Embryonic facial prominence (tissue), 1 donor: ENCODE results near the gene HBEGF.

ENCODE experiments used
- DNase-seq: peaks from one replicate; pipeline ENCODE4 v3.0.0-alpha.2; 2016; ENCODE audit errors: extremely low spot score

The HBEGF gene

GRCh38 chr5:140346348-140347221 is at the start of gene HBEGF:
TSS of gene HBEGF (minus strand) at chr5:140346603. CDS start at chr5:140346328, 275 bp downstream.
- DNase-seq, result no peak

- DNase-seq, result no peak
These were observed 47.3 kb upstream of the HBEGF start for GRCh38 chr5:140393738-140394137.

- no peak for DNase-seq
These were observed 45.3 kb upstream of the HBEGF start for GRCh38 chr5:140391732-140392131.

DNA sequence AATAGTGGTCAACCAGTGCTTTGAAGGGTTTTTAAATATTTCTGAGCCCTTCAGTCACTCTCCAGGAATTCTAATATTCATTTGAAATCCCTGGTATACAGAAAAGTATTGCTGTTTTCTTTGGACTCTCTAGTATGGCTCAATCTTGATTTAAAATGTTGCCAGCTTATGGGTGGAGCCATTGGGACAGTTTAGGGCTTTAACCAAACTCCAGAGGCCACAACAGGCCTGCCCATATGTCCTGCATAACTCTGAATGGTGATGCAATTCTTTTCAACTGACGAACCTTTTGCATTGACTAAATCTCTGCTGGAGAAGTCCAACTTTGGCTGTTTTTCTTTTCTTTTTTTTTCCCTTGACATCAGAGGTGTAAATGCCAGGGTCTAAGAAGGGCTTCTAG is 44.9 kb upstream of the HBEGF start:
- no peak for DNase-seq

DNA sequence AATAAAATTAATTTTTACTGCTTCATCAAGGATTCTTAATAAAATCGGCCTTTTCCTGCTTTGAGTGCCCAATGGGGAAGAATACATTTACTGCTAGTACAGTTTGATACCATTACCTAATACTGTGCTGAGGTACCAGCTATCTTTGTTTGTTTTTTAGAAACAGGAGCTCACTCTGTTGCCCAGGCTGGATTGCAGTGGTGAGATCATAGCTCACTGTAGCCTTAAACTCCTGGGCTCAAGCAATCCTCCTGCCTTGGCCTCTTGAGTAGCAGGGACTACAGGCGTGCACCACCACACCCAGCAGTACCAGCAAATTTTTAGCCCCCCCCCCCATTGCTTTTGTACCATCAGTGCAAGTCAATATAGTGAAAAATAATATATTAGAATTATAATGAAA is 41.6 kb upstream of the HBEGF start:
- DNase-seq, result no peak

DNA sequence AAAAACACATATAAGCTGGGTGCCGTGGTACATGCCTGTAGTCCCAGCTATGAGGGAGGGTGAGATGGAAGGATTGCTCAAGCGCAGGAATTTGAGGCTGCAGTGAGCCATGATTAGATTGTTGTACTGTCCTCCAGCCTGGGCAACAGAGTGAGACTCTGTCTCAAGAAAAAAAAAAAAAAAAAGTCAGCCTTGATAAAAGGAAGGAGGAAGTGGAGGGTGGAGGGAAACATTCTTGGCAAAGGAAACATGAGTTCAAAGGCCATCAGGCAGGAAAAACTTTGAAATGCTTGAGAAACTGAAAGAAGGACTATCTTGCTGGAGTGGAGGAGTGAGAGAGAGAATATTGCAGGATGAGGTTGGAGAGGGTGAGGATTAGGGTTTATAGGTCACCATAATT is 36.9 kb upstream of the HBEGF start:
- no peak for DNase-seq

GRCh38 chr5:140382866-140383265 is 36.5 kb upstream of the HBEGF start:
- no peak for DNase-seq

DNA sequence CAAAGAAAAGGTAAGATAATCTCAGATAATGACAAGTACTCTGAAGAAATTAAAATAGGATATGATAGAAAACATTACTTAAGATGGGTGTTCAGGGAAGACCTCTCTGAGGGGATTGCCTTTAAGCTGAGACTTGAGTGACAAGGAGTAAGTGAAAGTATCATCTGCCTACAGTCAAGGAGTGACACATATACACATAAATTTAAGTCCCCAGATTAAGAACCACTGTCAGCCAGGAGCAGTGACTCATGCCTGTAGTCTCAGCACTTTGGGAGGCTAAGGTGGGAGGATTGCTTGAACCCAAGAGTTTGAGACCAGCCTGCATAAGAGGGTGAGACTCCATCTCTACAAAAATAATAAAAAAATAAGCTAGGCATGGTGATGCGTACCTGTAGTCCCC is 35.6 kb upstream of the HBEGF start:
- DNase-seq, result no peak

- no peak for DNase-seq
These were observed 34.9 kb upstream of the HBEGF start for GRCh38 chr5:140381351-140381750.

DNA sequence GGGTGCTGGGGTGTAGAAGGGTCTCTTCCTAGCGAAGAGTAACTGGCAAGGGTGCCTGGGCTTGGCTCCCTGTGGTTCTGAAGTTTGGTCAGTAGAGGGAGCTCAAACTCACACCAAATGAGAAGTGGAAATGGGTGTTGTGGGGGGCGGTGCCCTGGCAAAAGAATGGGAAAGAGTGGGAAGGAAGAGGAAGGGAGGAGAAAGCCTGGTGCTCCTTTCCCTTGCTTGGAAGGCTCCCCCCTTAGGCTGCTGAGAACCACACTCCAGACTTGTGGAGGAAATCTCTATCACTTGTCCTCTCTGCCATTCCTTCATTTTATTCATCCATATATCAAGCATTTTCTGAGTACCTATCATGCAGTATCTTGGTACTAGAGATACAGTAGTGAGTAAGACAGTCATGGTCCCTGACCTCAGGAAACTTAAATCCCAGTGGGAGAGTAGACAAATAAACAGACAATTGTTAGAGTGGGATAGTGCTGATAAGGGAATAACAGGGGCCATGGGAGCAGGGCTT is 26.6 kb upstream of the HBEGF start:
- DNase-seq, result no peak

DNA sequence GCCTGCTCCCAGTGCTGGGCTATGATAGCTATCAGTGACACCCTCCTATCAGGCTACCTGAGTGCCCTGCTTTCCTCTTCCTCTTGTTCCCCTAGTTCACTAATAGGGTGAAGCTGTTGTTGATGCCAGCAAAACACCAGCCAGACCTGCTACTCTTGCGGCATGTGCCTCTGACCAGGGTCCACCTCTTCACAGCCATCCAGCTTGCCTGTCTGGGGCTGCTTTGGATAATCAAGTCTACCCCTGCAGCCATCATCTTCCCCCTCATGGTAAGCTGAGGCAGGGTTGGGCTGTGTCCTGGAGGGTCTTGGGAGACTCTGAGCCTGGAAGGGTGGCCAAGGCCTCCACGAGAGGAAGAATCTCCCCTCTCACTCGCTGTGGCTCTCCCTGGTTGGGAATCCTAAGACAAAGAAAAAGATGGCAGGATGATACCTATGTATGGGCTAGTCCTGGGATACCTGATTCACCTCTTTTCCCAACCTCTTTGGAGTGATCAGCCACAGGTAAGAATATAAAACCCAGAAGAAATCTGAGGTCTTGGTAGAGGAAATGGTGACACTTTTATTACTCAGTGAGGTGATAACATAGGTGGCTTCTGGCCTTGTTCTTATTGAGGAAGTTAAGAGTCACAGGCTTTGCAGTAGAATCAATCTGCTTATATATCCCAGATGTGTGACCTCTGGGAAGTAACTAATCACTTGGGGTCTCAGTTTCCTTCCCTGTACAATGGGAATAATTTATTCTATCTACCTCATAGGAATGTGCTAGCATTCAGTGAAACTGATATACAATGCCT is 25.2 kb upstream of the HBEGF start:
- no peak for DNase-seq

- no peak for DNase-seq
These were observed 21.0 kb upstream of the HBEGF start for GRCh38 chr5:140367256-140368013.

DNA sequence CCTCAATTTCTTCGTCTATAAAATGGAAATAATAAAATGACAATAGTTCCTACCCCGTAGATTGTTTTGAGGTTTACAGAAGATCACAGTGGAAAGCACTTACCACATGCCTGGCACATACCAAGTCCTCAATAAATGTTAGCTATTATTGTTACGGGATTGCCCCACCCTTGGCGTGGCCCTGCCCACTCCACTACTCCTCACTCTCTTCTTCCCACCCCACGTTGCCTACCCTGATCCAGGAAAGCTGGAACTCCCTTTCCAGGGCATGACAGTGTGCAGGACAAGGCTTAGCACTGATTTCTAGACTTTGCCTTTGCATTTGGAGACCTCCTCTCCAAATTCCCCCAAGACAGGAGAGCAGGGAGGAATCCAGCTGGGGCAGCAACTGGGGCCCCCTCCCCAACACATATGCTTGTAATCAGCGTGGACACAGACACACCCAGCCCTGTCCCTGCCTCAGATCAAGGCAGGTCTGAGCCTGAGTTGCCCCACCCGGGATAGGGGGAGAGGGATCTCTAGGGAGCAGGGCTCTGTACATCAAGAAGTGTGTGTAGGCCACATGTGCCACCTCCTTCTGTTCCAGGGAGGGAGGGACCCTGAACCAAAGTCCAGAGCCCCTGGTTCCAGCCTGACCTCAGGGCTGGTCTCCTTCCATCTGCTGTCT is 20.3 kb upstream of the HBEGF start:
- no peak for DNase-seq

DNA sequence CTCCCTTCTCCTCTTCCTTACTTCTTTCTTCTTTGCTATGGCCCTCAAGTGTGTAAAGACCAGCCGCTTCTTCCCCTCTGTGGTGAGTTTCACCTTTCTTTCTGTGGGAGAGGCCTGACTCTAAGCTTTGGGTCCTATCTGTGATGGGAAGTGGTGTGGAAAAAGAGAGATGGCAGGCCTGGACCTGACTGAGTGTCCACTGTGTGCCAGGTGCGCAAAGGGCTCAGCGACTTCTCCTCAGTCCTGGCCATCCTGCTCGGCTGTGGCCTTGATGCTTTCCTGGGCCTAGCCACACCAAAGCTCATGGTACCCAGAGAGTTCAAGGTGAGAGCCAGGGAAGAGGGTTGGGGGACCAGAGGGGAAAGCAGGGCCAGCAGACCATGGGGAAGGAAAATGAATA is 19.5 kb upstream of the HBEGF start:
- no peak for DNase-seq

DNA sequence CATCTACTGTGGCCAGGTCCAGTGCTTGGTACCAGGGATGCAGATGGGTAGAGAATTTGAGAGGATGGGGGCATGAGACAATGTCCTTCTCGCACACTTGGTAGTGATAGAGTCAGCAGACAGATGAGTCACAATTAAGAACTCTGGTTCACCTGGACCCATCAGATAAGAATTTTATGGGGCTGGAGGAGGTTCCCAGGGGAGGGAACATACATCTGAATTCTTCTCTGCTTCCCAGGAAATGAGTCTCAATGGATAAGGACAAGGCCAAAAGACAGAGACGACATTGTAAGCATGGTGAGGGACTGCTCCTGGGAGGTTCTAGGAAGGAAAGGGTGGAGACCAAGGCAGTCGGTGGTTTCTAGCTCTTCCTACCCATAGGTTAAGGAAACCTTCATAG is 18.9 kb upstream of the HBEGF start:
- DNase-seq, result no peak

GRCh38 chr5:140364472-140364765 is 18.0 kb upstream of the HBEGF start:
- DNase-seq, result no peak

GRCh38 chr5:140363631-140364471 is 17.4 kb upstream of the HBEGF start:
- no peak for DNase-seq

GRCh38 chr5:140362875-140363630 is 16.6 kb upstream of the HBEGF start:
- no peak for DNase-seq

- no peak for DNase-seq
These were observed 15.9 kb upstream of the HBEGF start for GRCh38 chr5:140362311-140362710.

- no peak for DNase-seq
These were observed 15.5 kb upstream of the HBEGF start for GRCh38 chr5:140361901-140362300.
